ENCODE data around the gene FNDC1. TPM values are rescaled to one million over a fixed set of nuclear protein-coding genes. Genes with fewer than 3 reads are reported as not detected.
"Not testable (repeated sequence)": the region's sequence is repeated elsewhere in the genome, so short reads cannot be mapped to it uniquely, and the experiment has no call there.

The FNDC1 gene
- total RNA-seq, 1 experiment from 2014 or later: not detected

DNA sequence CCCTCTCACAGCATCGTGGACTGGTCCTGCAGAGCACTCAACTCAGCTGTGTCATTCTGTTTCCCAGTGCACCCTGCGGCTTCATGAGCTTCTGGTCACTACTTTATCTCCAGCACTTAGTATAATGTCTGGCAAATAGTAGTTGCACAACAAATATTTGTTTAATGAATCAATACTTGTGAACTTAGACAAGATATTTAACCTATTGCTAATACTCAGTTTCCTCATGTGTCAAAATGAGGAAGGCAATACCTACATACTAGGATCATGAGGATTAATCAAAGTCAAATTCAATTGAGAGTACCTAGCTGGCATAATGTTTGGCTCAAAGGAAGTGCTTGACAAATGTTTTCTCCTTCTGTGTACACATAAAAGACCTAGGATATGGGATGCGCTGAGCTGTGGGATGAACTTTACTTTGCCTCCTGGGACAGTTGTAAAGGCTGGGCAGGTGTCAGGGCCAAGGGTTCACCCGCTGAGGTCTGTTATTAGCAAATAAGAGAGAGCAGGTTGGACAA is 86.3 kb downstream of the FNDC1 start:
- no peak for DNase-seq (ENCODE audit: low spot score)

- no peak for DNase-seq (ENCODE audit: low spot score)
These were observed 86.9 kb downstream of the FNDC1 start for GRCh38 chr6:159256128-159256527.

GRCh38 chr6:159257846-159258245 is 88.6 kb downstream of the FNDC1 start:
- DNase-seq (ENCODE audit: low spot score): no peak

DNA sequence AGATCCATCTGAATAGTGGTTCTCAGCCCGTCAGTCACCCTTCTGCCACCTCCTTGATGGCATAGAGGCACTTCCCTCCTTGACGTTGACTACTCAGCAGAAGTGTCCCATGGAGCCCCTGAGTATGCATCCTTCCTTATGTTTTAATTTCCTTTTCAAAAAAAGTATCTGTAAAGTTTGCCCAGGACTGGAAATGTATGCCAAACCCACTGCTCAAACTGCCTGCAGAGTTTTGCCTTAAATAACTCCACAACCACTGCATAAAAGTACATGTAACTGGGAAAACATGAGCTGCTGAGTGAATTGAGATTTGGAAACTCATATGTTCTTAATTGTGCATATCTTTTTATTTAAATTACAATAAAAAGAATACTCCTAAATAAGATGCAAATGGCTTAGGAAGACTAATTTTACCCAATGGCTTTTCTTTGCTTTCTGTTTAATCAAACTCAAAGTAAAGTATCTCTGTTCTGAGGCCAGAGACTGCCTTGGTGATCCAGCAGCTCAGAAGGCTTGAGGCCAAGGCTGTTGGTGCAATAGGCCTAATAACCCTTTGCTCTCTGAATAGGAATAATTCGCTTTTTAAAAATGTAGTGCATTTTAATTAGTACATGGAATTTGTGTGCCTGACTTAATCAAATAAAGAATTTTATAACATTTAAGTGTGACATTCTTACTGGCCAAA is 90.4 kb downstream of the FNDC1 start:
- no peak for DNase-seq (ENCODE audit: low spot score)

GRCh38 chr6:159260208-159260607 is 91.0 kb downstream of the FNDC1 start:
- DNase-seq (ENCODE audit: low spot score): no peak

- DNase-seq (ENCODE audit: low spot score): no peak
These were observed 92.8 kb downstream of the FNDC1 start for GRCh38 chr6:159261995-159262394.

GRCh38 chr6:159262586-159262985 is 93.4 kb downstream of the FNDC1 start:
- no peak for DNase-seq (ENCODE audit: low spot score)

- DNase-seq (ENCODE audit: low spot score): peak; percentile 21
These were observed 98.0 kb downstream of the FNDC1 start for GRCh38 chr6:159267165-159267564.

GRCh38 chr6:159268511-159268910 is 99.3 kb downstream of the FNDC1 start:
- no peak for DNase-seq (ENCODE audit: low spot score)

DNA sequence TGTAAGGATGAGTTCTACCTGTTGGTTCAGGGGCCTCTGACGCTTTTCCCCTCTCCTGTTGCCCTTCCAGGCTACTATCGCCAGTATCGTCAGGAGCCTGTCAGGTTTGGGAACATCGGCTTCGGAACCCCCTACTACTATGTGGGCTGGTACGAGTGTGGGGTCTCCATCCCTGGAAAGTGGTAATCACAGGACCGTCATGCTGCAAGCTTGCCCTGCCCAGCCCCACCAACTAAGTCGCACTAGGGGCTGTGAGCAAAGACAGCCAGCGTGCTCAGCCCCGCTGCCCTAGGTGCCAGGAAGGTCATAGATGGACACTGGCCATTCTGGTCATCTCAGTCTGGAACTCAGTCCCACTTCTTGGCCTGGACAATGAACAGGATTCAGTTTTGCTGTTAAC is 102.1 kb downstream of the FNDC1 start:
- DNase-seq (ENCODE audit: low spot score): no peak

GRCh38 chr6:159278626-159279025 is 109.4 kb downstream of the FNDC1 start:
- no peak for DNase-seq (ENCODE audit: low spot score)

GRCh38 chr6:159279790-159280277 is 110.6 kb downstream of the FNDC1 start:
- DNase-seq (ENCODE audit: low spot score): no peak

DNA sequence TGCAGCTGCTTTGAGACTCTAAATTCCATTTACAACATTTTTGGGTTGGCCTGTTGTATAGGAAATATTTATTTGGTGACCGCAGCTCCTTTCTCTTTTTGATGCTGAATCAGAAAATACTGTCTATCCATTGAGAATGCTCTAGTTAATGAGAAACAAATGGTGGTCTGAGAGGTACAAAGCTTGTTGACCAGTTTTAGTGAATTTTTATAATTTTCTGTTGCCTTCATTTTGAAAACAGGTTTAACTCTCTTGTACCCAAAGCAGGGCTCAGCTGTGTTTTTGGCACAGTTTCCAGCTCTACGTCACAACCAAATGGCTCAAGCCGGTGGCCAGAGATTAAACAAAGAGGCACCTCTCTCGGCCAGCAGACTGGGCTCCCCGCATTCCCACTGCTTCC is 113.2 kb downstream of the FNDC1 start:
- DNase-seq (ENCODE audit: low spot score): no peak

DNA sequence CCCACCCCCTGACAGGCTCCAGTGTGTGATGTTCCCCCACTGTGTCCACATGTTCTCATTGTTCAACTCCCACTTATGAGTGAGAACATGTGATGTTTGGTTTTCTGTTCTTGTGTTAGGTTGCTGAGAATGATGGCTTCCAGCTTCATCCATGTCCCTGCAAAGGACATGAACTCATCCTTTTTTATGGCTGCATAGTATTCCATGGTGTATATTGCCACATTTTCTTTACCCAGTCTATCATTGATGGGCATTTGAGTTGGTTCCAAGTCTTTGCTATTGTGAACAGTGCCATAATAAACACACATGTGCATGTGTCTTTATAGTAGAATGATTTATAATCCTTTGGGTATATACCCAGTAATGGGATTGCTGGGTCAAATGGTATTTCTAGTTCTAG is 115.5 kb downstream of the FNDC1 start:
- not testable (repeated sequence) for DNase-seq (ENCODE audit: low spot score)

- DNase-seq (ENCODE audit: low spot score): no peak
These were observed 129.6 kb downstream of the FNDC1 start for GRCh38 chr6:159298840-159299239.

DNA sequence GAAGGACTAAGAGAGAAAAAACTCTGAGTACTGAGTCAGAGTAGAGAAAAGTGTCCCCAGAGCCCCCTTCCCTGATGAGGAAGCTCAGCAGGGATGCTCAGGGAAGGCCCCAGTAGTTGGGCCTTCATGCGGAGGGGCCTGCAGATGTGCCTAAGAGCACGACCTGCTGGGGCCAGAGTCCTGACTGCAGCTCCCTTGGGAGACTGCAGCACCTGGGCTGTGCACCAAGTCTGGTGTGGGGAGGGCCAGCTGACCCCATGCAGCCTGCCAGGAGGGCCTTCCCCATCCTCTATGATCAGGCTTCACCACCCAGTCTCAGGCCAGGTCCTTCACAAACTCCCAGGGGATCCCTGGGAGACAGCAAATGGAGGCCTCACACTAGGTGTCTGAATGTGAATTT is 130.4 kb downstream of the FNDC1 start:
- DNase-seq (ENCODE audit: low spot score): no peak

DNA sequence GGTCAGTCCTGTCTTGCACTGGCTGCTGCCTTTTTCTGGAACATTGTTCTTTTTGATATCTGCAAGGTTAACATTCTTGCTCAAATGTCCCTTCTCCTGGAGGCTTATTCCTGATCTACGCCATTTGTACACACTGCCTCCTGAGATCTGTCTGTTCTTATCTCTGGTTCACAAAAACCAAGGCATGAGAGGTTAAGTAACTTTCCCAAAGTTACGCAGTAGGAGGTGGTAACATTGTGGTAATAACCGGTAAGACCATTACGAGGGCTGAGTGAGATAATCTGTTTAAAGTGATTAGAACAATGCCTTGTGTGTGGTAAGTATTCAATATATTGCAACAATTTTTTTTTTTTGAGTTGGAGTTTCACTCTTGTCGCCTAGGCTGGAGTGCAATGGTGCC is 132.1 kb downstream of the FNDC1 start:
- DNase-seq (ENCODE audit: low spot score): no peak

DNA sequence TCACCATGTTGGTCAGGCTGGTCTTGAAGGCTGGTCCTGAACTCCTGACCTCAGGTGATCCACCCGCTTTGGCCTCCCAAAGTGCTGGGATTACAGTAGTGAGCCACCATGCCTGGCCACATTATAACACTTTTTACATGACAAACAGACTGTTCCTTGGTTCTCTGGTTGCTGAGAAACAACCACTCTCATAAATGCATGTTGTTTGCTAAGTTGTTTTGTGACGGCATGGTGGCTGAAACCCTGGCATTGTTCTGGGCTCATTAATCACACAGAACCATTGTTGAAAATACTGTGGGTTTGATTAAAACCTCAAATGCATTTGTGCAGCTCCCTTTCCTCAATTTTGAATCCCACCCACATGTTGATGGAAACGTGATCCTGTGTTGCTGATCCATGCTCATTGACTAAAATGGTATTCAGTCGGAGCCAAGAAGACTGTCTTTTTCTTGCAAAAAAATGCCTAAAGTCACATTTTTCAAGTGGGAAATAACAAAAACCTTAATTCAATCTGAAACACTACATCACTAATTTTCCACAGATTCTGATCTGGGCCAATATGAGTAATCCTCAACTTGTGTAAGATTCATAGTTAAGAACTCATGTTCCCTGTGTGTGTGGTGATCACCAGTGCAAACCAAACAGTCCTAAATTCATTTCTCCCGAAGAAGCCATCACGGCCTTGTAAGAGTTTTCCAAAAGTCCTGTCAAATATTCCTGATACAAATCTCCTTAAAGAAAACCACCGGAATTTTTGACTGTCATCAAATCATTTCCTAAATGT is 132.8 kb downstream of the FNDC1 start:
- DNase-seq (ENCODE audit: low spot score): no peak

- DNase-seq (ENCODE audit: low spot score): no peak
These were observed 133.4 kb downstream of the FNDC1 start for GRCh38 chr6:159302594-159302992.

DNA sequence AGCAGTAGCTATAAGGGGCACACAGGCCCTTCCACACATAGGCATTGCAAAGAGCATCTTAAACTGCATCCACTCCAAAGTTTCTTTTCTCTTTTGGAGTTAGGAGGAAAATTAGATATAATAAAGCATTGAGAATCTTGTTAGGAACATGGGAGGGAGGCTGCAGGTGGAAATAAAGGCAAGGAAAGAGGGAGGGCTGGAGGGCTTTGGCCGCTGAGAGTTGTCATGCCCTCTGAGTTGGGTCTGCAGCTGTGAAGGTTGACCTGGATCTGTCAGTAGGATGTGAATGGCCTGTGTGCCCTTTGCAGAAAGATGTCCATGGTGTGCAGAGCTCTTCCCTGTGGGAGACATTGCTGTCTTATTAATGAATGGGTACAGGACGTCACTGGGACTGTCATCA is 134.0 kb downstream of the FNDC1 start:
- no peak for DNase-seq (ENCODE audit: low spot score)

DNA sequence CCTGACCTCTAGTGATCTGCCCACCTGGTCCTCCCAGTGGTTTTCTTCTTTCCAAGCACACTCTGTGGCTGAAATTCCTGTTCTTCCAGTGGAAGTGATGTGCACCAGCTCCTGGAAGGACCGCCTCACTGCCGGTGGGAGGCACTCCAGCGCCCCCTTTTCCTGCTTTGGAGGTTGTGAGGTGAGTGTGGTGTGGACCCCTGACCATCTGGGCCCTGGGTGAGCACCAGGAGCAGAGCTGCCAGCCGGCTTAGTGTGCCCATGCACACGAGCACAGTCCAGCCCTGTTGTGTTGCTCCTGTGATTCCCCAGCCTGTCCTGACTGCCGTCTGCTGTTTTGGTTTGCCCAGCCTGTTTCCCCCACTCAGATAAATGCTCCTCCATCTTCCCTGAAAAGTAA is 134.6 kb downstream of the FNDC1 start:
- no peak for DNase-seq (ENCODE audit: low spot score)

GRCh38 chr6:159304641-159305040 is 135.4 kb downstream of the FNDC1 start:
- no peak for DNase-seq (ENCODE audit: low spot score)

DNA sequence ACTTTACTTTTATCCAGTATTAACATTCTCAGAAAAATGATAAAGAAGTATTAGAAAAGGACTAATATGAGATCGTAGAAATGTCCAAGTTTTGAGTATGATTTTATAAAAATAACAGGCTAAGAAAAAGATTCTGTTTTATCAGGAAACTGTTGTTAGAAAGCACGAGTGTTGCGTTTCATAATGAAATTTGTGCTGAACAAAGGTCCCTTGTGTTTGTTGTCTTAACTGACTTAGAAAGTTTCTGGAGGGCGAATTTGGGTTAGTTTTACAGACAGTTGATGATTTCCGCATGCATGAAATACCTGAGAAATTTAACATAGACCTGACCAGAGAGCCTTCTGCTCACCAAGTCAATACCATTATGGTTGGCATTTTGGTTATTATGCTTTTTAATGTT is 136.0 kb downstream of the FNDC1 start:
- no peak for DNase-seq (ENCODE audit: low spot score)

Data from HT-29 (cell line).